ENCODE results near the gene DIPK1A.
"Not testable (repeated sequence)": the region's sequence is repeated elsewhere in the genome, so short reads cannot be mapped to it uniquely, and the experiment has no call there.

DNA sequence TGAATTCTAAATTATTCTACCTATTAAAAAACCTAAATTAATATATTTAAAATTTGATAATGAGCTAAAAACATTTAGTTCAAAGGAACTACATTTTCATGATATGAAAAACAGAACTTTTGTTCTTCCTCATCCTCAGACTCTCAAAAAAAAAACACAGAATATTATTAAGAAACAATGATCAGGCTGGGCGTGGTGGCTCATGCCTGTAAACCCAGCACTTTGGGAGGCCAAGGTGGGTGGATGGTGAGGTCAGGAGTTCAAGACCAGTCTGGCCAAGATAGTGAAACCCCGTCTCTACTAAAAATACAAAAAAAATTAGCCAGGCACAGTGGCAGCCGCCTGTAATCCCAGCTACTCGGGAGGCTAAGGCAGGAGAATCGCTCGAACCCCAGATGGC lies 10.7 kb upstream of the DIPK1A start:
- not testable (repeated sequence) for TF ChIP-seq EZH2 (IDR thresholded peaks at IDR 0.05; ENCODE audit: insufficient read depth, poor library complexity, severe bottlenecking); EZH2phosphoT487 (IDR thresholded peaks at IDR 0.05; ENCODE audit: insufficient read depth, low read depth)
